ENCODE data around the gene RNF212.
"Not testable (repeated sequence)": the region's sequence is repeated elsewhere in the genome, so short reads cannot be mapped to it uniquely, and the experiment has no call there.

Gene RNF212

GRCh38 chr4:1047106-1047975, 66.0 kb downstream of the RNF212 start:
- H3K36me3 Mint-ChIP-seq (ENCODE audit: low read depth): no peaks in the 10 kb centered on the region
- no peak overlapping the region for H3K4me3 Mint-ChIP-seq
- H3K27me3 Mint-ChIP-seq (ENCODE audit: low read depth): peaks cover 16% of the 10 kb centered on the region
- H3K27ac Mint-ChIP-seq: no peak overlapping the region
- peaks cover 2% of the 10 kb centered on the region for H3K4me1 Mint-ChIP-seq (ENCODE audit: low read depth)
- H3K9me3 Mint-ChIP-seq: no peaks in the 10 kb centered on the region

- H3K9me3 Mint-ChIP-seq; H3K27ac Mint-ChIP-seq; H3K4me1 Mint-ChIP-seq (ENCODE audit: low read depth); H3K4me3 Mint-ChIP-seq; H3K36me3 Mint-ChIP-seq (ENCODE audit: low read depth): not testable (repeated sequence)
- peaks cover 16% of the 10 kb centered on the region for H3K27me3 Mint-ChIP-seq (ENCODE audit: low read depth)
Observed at GRCh38 chr4:1046581-1047011, 66.8 kb downstream of the RNF212 start.

- Mint-ChIP-seq H3K27me3 (ENCODE audit: low read depth) (peaks cover 16% of the 10 kb centered on the region), H3K27ac (no peak overlapping the region)
Observed at GRCh38 chr4:1045595-1046201, 67.7 kb downstream of the RNF212 start.

GRCh38 chr4:1045193-1045594, 68.2 kb downstream of the RNF212 start:
- Mint-ChIP-seq H3K27me3 (ENCODE audit: low read depth) (peaks cover 16% of the 10 kb centered on the region), H3K36me3 (ENCODE audit: low read depth) (no peaks in the 10 kb centered on the region), H3K4me3 (no peak overlapping the region), H3K27ac (no peak overlapping the region), H3K9me3 (no peaks in the 10 kb centered on the region), H3K4me1 (ENCODE audit: low read depth) (peaks cover 2% of the 10 kb centered on the region)

More at GRCh38 chr4:1045595-1046201, 67.7 kb downstream of the RNF212 start:
- Mint-ChIP-seq H3K36me3 (ENCODE audit: low read depth) (no peaks in the 10 kb centered on the region), H3K9me3 (no peaks in the 10 kb centered on the region), H3K4me1 (ENCODE audit: low read depth) (peaks cover 2% of the 10 kb centered on the region), H3K4me3 (no peak overlapping the region)

- Mint-ChIP-seq H3K27me3 (ENCODE audit: low read depth) (peaks cover 16% of the 10 kb centered on the region), H3K36me3 (ENCODE audit: low read depth) (no peaks in the 10 kb centered on the region), H3K4me1 (ENCODE audit: low read depth) (peaks cover 2% of the 10 kb centered on the region), H3K4me3 (no peak overlapping the region), H3K27ac (no peak overlapping the region), H3K9me3 (no peaks in the 10 kb centered on the region)
Observed at GRCh38 chr4:1044469-1045192, 68.7 kb downstream of the RNF212 start.

GRCh38 chr4:1043651-1044468, 69.5 kb downstream of the RNF212 start:
- Mint-ChIP-seq H3K4me1 (ENCODE audit: low read depth) (peaks cover 2% of the 10 kb centered on the region), H3K27me3 (ENCODE audit: low read depth) (peaks cover 16% of the 10 kb centered on the region), H3K27ac (no peak overlapping the region), H3K36me3 (ENCODE audit: low read depth) (no peaks in the 10 kb centered on the region), H3K9me3 (no peaks in the 10 kb centered on the region), H3K4me3 (no peak overlapping the region)

- no peaks in the 10 kb centered on the region for H3K9me3 Mint-ChIP-seq
- H3K4me3 Mint-ChIP-seq: no peak overlapping the region
- peaks cover 2% of the 10 kb centered on the region for H3K4me1 Mint-ChIP-seq (ENCODE audit: low read depth)
- H3K36me3 Mint-ChIP-seq (ENCODE audit: low read depth): no peaks in the 10 kb centered on the region
- peaks cover 16% of the 10 kb centered on the region for H3K27me3 Mint-ChIP-seq (ENCODE audit: low read depth)
- no peak overlapping the region for H3K27ac Mint-ChIP-seq
Observed at GRCh38 chr4:1043162-1043561, 70.2 kb downstream of the RNF212 start.

- Mint-ChIP-seq H3K27ac (no peak overlapping the region), H3K27me3 (ENCODE audit: low read depth) (peaks cover 12% of the 10 kb centered on the region), H3K4me3 (no peak overlapping the region), H3K36me3 (ENCODE audit: low read depth) (no peaks in the 10 kb centered on the region), H3K9me3 (no peaks in the 10 kb centered on the region), H3K4me1 (ENCODE audit: low read depth) (peaks cover 2% of the 10 kb centered on the region)
Observed at GRCh38 chr4:1042352-1043055, 70.9 kb downstream of the RNF212 start.

- Mint-ChIP-seq H3K4me1 (ENCODE audit: low read depth) (peaks cover 2% of the 10 kb centered on the region), H3K4me3 (no peak overlapping the region), H3K27ac (no peak overlapping the region), H3K9me3 (no peaks in the 10 kb centered on the region), H3K27me3 (ENCODE audit: low read depth) (peaks cover 8% of the 10 kb centered on the region), H3K36me3 (ENCODE audit: low read depth) (no peaks in the 10 kb centered on the region)
Observed at GRCh38 chr4:1041936-1042330, 71.4 kb downstream of the RNF212 start.

GRCh38 chr4:1041147-1041935, 72.0 kb downstream of the RNF212 start:
- Mint-ChIP-seq H3K4me1 (ENCODE audit: low read depth) (no peaks in the 10 kb centered on the region), H3K27ac (no peak overlapping the region), H3K9me3 (no peaks in the 10 kb centered on the region), H3K27me3 (ENCODE audit: low read depth) (peaks cover 5% of the 10 kb centered on the region), H3K36me3 (ENCODE audit: low read depth) (no peaks in the 10 kb centered on the region), H3K4me3 (no peak overlapping the region)

- H3K4me3 Mint-ChIP-seq: no peak overlapping the region
- no peaks in the 10 kb centered on the region for H3K9me3 Mint-ChIP-seq
- H3K4me1 Mint-ChIP-seq (ENCODE audit: low read depth): no peaks in the 10 kb centered on the region
- H3K36me3 Mint-ChIP-seq (ENCODE audit: low read depth): no peaks in the 10 kb centered on the region
- H3K27ac Mint-ChIP-seq: no peak overlapping the region
- peaks cover 4% of the 10 kb centered on the region for H3K27me3 Mint-ChIP-seq (ENCODE audit: low read depth)
Observed at GRCh38 chr4:1040344-1041146, 72.8 kb downstream of the RNF212 start.

GRCh38 chr4:1039493-1040343, 73.6 kb downstream of the RNF212 start:
- Mint-ChIP-seq H3K9me3 (no peaks in the 10 kb centered on the region), H3K36me3 (ENCODE audit: low read depth) (no peaks in the 10 kb centered on the region), H3K27me3 (ENCODE audit: low read depth) (no peaks in the 10 kb centered on the region), H3K4me3 (no peak overlapping the region), H3K4me1 (ENCODE audit: low read depth) (no peaks in the 10 kb centered on the region), H3K27ac (no peak overlapping the region)
